SK-N-SH (cell line): Measurements from ENCODE around the gene TRPM3. TPM values are rescaled to one million over a fixed set of nuclear protein-coding genes. Genes with fewer than 3 reads are reported as not detected.

ENCODE experiments used
- CTCF ChIA-PET: fragments of 300-600, 350-600 bp; formaldehyde crosslinking; extraction: SDS; loops from one replicate; lab custom pipeline; 2021; lab: Yijun Ruan, JAX
- POLR2A ChIA-PET: fragments of 350-600 bp; sonication (Branson Sonifier 250); formaldehyde crosslinking; extraction: SDS; loops from one replicate; lab custom pipeline; 2020; ENCODE audit warnings: antibody characterized with exemption, inconsistent platforms; lab: Yijun Ruan, JAX
- DNase-seq: peaks from one replicate; pipeline ENCODE4 v3.0.0; 2012
- H2AFZ ChIP-seq: fragments of 200-600 bp; sonication (generic); 2 replicates; pipeline ENCODE4 v1.8.1; 2016; ENCODE audit warnings: antibody characterized with exemption, mild to moderate bottlenecking, low read depth
- H3F3A ChIP-seq: fragments of 200-600 bp; sonication (generic); replicated peaks from 2 replicates; pipeline ENCODE3; 2016; ENCODE audit warnings: antibody characterized with exemption, mild to moderate bottlenecking; ENCODE audit not compliant: insufficient read depth
- H3K27ac ChIP-seq, 2 experiments: fragments of 200-500 bp in 1 of 2; fragments of 200-600 bp in 1 of 2; sonication (Bioruptor generic) in 1 of 2; sonication (generic), shearing (Covaris generic) in 1 of 2; 2 replicates each; pipeline versions ENCODE4 v1.5.1 to v1.6.1; 2014 to 2016; ENCODE audit warnings: low read depth in 2 of 2, inconsistent platforms in 1 of 2, low read length in 1 of 2, mild to moderate bottlenecking in 1 of 2, mixed read lengths in 1 of 2
- H3K27me3 ChIP-seq: fragments of 200-600 bp; sonication (generic), shearing (Covaris generic); 2 replicates; pipeline ENCODE4 v1.6.1; 2016; ENCODE audit warnings: mixed run types; ENCODE audit not compliant: insufficient read depth
- H3K36me3 ChIP-seq, 2 experiments: fragments of 200-500 bp in 1 of 2; fragments of 200-600 bp in 1 of 2; sonication (Bioruptor generic) in 1 of 2; sonication (generic) in 1 of 2; replicated peaks in 1 of 2; 2 replicates each; pipeline versions ENCODE3 to v1.5.1; 2014 to 2016; ENCODE audit warnings: low read length in 1 of 2, mild to moderate bottlenecking in 1 of 2; ENCODE audit not compliant: insufficient read depth in 2 of 2, control insufficient read depth in 1 of 2
- H3K4me1 ChIP-seq, 2 experiments: fragments of 200-500 bp in 1 of 2; fragments of 200-600 bp in 1 of 2; sonication (Bioruptor generic) in 1 of 2; sonication (generic), shearing (Covaris generic) in 1 of 2; 2 replicates each; pipeline versions ENCODE4 v1.5.1 to v1.6.1; 2014 to 2016; ENCODE audit warnings: low read depth in 1 of 2, low read length in 1 of 2, mixed run types in 1 of 2; ENCODE audit not compliant: insufficient read depth in 2 of 2, control insufficient read depth in 1 of 2
- H3K4me2 ChIP-seq: fragments of 200-600 bp; sonication (generic), shearing (Covaris generic); 2 replicates; pipeline ENCODE4 v1.6.1; 2017; ENCODE audit warnings: mixed run types
- H3K4me3 ChIP-seq, 2 experiments: fragments of 200-500 bp in 1 of 2; fragments of 200-600 bp in 1 of 2; sonication (Bioruptor generic) in 1 of 2; sonication (generic), shearing (Covaris generic) in 1 of 2; 2 replicates each; pipeline versions ENCODE4 v1.5.1 to v1.8.1; 2014 to 2016; ENCODE audit warnings: low read depth in 2 of 2, inconsistent platforms in 1 of 2, low read length in 1 of 2, mild to moderate bottlenecking in 1 of 2, mixed read lengths in 1 of 2, moderate library complexity in 1 of 2
- H3K79me2 ChIP-seq: fragments of 200-600 bp; sonication (generic); 2 replicates; pipeline ENCODE4 v1.8.1; 2017; ENCODE audit warnings: mild to moderate bottlenecking; ENCODE audit not compliant: insufficient read depth
- H3K9ac ChIP-seq: fragments of 200-600 bp; sonication (generic); 2 replicates; pipeline ENCODE4 v1.6.1; 2017; ENCODE audit warnings: mixed run types
- H3K9me2 ChIP-seq: fragments of 200-600 bp; sonication (generic); 2 replicates; pipeline ENCODE4 v1.6.1; 2017; ENCODE audit warnings: mixed run types
- H3K9me3 ChIP-seq: fragments of 200-600 bp; sonication (generic); 2 replicates; pipeline ENCODE4 v1.6.1; 2017; ENCODE audit warnings: mixed run types, mild to moderate bottlenecking, moderate library complexity
- H4K20me1 ChIP-seq: fragments of 200-600 bp; sonication (generic); 2 replicates; pipeline ENCODE4 v1.6.1; 2017; ENCODE audit warnings: mild to moderate bottlenecking, mixed run types; ENCODE audit not compliant: insufficient read depth
- CHD2 ChIP-seq: fragments of 150-350 bp; IDR thresholded peaks from 2 replicates; pipeline ENCODE4 v1.6.1; 2018; ENCODE audit warnings: low read length; ENCODE audit not compliant: partially characterized antibody
- ELF1 ChIP-seq: IDR thresholded peaks from 2 replicates; pipeline ENCODE4 v1.4.0; 2012
- EP300 ChIP-seq, 2 experiments: IDR thresholded peaks; 2 replicates each; pipeline versions ENCODE4 v1.4.0 to v1.6.1; 2012; ENCODE audit warnings: borderline replicate concordance in 1 of 2, low read depth in 1 of 2, low read length in 1 of 2
- FOSL2 ChIP-seq: IDR thresholded peaks from 2 replicates; pipeline ENCODE4 v1.4.0; 2012; ENCODE audit warnings: low read depth, mild to moderate bottlenecking, moderate library complexity, borderline replicate concordance
- FOXJ3 ChIP-seq: sonication (generic); formaldehyde crosslinking; IDR thresholded peaks from 2 replicates; pipeline ENCODE4 v1.5.1; 2020; ENCODE audit warnings: mild to moderate bottlenecking, missing genetic modification reagents
- GATA2 ChIP-seq: sonication (generic); formaldehyde crosslinking; IDR thresholded peaks from 2 replicates; pipeline ENCODE4 v1.5.0; 2020; ENCODE audit warnings: mild to moderate bottlenecking, missing genetic modification reagents
- JUND ChIP-seq: IDR thresholded peaks from 2 replicates; pipeline ENCODE4 v1.4.0; 2012
- MEF2A ChIP-seq: IDR thresholded peaks from 2 replicates; pipeline ENCODE4 v1.4.0; 2012; ENCODE audit warnings: low read depth, borderline replicate concordance
- MXI1 ChIP-seq: IDR thresholded peaks from 2 replicates; pipeline ENCODE4 v1.6.1; 2012; ENCODE audit warnings: mild to moderate bottlenecking, low read depth, low read length, improper control_type of control experiment
- NRF1 ChIP-seq: IDR thresholded peaks from 2 replicates; pipeline ENCODE4 v1.6.1; 2012; ENCODE audit warnings: low read depth, mild to moderate bottlenecking, low read length
- RAD21 ChIP-seq: IDR thresholded peaks from 2 replicates; pipeline ENCODE4 v1.6.1; 2012; ENCODE audit warnings: mild to moderate bottlenecking, low read length
- RCOR1 ChIP-seq: fragments of 150-350 bp; IDR thresholded peaks from 2 replicates; pipeline ENCODE4 v1.6.1; 2017; ENCODE audit warnings: antibody characterized with exemption, low read length
- RXRA ChIP-seq: IDR thresholded peaks from 2 replicates; pipeline ENCODE4 v1.4.0; 2012; ENCODE audit warnings: low read depth, mild to moderate bottlenecking, borderline replicate concordance
- SIN3A ChIP-seq: IDR thresholded peaks from 2 replicates; pipeline ENCODE4 v1.6.1; 2012; ENCODE audit warnings: low read depth, mild to moderate bottlenecking, low read length, moderate library complexity, borderline replicate concordance
- SMC3 ChIP-seq: IDR thresholded peaks from 2 replicates; pipeline ENCODE4 v1.6.1; 2012; ENCODE audit warnings: low read depth, low read length, improper control_type of control experiment
- TAF1 ChIP-seq: IDR thresholded peaks from 2 replicates; pipeline ENCODE4 v1.6.1; 2012; ENCODE audit warnings: low read depth, mild to moderate bottlenecking, low read length, moderate library complexity, borderline replicate concordance
- YY1 ChIP-seq: IDR thresholded peaks from 2 replicates; pipeline ENCODE4 v1.4.0; 2012; ENCODE audit warnings: low read depth, mild to moderate bottlenecking
- WGBS: methylation state at CpG from one replicate; pipeline ENCODE4 v1.1.6; 2017; ENCODE audit warnings: low lambda C conversion rate; 5-methylcytosine and 5-hydroxymethylcytosine counted together
- polyA plus RNA-seq, 3 experiments: library from polyadenylated mRNA; depleted of rRNA; stranded (reverse); fragments of >200 nt; gene quantifications; 2 replicates each; pipeline ENCODE4 v1.2.3, GENCODE V29; 2012
- TF ChIP-seq, protein P1 (sequence below): fragments of 200-600 bp; sonication (generic); IDR thresholded peaks from 2 replicates; pipeline ENCODE4 v1.6.1; 2017; ENCODE audit warnings: antibody characterized with exemption, mild to moderate bottlenecking, moderate library complexity
- TF ChIP-seq, protein P2 (sequence below): IDR thresholded peaks from 2 replicates; pipeline ENCODE4; 2012
- TF ChIP-seq, protein P3 (sequence below): fragments of 150-350 bp; IDR thresholded peaks from 2 replicates; pipeline ENCODE4 v1.6.1; 2017; ENCODE audit warnings: antibody characterized with exemption, low read length, low read depth, borderline replicate concordance
- TF ChIP-seq, protein P4 (sequence below): IDR thresholded peaks from 2 replicates; pipeline ENCODE4 v1.6.1; 2012; ENCODE audit warnings: mild to moderate bottlenecking, low read depth, low read length, moderate library complexity
- TF ChIP-seq, protein P5 (sequence below): IDR thresholded peaks from 2 replicates; pipeline ENCODE4 v1.4.0; 2012; ENCODE audit warnings: low read depth, borderline replicate concordance

The TRPM3 gene
- polyA plus RNA-seq, 1 of the 3 experiments (the other 2 are of a cell fraction): not detected

DNA sequence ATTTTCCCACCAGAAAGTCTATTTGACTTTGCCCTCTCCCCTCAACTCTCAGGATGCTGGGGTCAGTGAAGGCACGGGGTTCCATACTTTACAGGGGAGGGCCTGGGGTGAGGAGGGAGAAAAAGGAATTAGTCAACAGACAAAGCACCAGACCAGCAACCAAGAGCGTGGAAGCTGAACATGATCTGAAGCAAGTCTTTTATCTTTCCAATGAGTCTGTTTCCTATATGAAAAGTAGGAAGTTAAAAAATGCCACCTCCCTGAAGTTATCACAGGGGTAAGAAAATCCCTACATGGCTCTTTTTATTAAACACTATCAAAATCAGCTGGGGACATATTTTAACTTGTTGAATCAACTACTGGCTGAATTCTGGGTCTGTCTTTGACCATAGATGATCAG is 337.0 kb downstream of the TRPM3 start:
- 4% methylated on average over 2 of the region's 2 CpGs for WGBS
- H2AFZ ChIP-seq: no peak overlapping the region
- no peaks in the 10 kb centered on the region for H3K4me1 ChIP-seq
- H3F3A ChIP-seq: no peaks in the 10 kb centered on the region
- H3K79me2 ChIP-seq: no peaks in the 10 kb centered on the region
- POLR2A ChIA-PET: no interaction called here
- no peak for DNase-seq
- peaks cover 9% of the 10 kb centered on the region; the same call in 1 of the 2 replicates for H3K27me3 ChIP-seq
- CTCF ChIA-PET: interaction anchor here (0.9 kb wide), 1 partner anchor 34 kb away, joined by 3 read pairs; no protein-coding TSS in a partner anchor
- H3K9me2 ChIP-seq: no peaks in the 10 kb centered on the region
- TF ChIP-seq, protein P1, sequence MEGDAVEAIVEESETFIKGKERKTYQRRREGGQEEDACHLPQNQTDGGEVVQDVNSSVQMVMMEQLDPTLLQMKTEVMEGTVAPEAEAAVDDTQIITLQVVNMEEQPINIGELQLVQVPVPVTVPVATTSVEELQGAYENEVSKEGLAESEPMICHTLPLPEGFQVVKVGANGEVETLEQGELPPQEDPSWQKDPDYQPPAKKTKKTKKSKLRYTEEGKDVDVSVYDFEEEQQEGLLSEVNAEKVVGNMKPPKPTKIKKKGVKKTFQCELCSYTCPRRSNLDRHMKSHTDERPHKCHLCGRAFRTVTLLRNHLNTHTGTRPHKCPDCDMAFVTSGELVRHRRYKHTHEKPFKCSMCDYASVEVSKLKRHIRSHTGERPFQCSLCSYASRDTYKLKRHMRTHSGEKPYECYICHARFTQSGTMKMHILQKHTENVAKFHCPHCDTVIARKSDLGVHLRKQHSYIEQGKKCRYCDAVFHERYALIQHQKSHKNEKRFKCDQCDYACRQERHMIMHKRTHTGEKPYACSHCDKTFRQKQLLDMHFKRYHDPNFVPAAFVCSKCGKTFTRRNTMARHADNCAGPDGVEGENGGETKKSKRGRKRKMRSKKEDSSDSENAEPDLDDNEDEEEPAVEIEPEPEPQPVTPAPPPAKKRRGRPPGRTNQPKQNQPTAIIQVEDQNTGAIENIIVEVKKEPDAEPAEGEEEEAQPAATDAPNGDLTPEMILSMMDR: no peak
- TF ChIP-seq MXI1 (no peak), YY1 (no peak), FOSL2 (no peak), FOXJ3 (CRISPR knock-in tag) (no peak), EP300 (IDR thresholded peaks at IDR 0.05; ENCODE audit: borderline replicate concordance in 1 of 2, low read depth in 1 of 2, low read length in 1 of 2) (no peak), SMC3 (no peak), NRF1 (no peak), MEF2A (no peak), GATA2 (CRISPR knock-in tag) (no peak), JUND (no peak)
- TF ChIP-seq, protein P2, sequence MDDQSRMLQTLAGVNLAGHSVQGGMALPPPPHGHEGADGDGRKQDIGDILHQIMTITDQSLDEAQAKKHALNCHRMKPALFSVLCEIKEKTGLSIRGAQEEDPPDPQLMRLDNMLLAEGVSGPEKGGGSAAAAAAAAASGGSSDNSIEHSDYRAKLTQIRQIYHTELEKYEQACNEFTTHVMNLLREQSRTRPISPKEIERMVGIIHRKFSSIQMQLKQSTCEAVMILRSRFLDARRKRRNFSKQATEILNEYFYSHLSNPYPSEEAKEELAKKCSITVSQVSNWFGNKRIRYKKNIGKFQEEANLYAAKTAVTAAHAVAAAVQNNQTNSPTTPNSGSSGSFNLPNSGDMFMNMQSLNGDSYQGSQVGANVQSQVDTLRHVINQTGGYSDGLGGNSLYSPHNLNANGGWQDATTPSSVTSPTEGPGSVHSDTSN: no peak
- TF ChIP-seq, protein P3, sequence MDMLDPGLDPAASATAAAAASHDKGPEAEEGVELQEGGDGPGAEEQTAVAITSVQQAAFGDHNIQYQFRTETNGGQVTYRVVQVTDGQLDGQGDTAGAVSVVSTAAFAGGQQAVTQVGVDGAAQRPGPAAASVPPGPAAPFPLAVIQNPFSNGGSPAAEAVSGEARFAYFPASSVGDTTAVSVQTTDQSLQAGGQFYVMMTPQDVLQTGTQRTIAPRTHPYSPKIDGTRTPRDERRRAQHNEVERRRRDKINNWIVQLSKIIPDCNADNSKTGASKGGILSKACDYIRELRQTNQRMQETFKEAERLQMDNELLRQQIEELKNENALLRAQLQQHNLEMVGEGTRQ: no peak
- H3K36me3 ChIP-seq: no peaks in the 10 kb centered on the region
- H3K27ac ChIP-seq: no peak overlapping the region
- H3K9ac ChIP-seq: no peak overlapping the region
- H3K9me3 ChIP-seq: no peaks in the 10 kb centered on the region
- H4K20me1 ChIP-seq: no peaks in the 10 kb centered on the region
- peak overlapping the region; percentile 29; the same call in 1 of the 2 replicates for H3K4me2 ChIP-seq
- H3K4me3 ChIP-seq: no peak overlapping the region

DNA sequence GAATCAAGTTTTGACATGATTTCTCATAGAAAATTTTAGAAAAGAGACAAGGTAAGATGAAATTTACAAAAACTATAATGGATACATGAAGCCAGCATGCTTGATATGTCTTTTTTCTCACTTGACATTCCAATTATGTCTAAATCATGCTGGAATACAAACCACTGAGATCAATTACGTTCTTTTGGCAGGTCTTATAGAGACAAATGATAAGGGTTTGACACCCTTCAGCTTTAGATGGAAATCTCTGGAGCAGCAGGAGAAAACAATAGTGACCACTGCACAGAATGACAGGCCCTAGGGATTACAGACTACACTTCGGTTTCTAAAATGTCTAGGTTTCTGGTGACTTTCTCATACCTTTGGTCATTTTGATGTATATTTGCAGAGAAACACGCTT is 342.9 kb downstream of the TRPM3 start:
- DNase-seq: no peak
- H3F3A ChIP-seq: no peaks in the 10 kb centered on the region
- ChIA-PET POLR2A (no interaction called here), CTCF (no interaction called here)
- no peak overlapping the region for H3K27ac ChIP-seq
- H4K20me1 ChIP-seq: no peaks in the 10 kb centered on the region
- H3K4me1 ChIP-seq: no peaks in the 10 kb centered on the region
- H3K9me2 ChIP-seq: no peaks in the 10 kb centered on the region
- 3% methylated on average over 3 of the region's 3 CpGs for WGBS
- no peaks in the 10 kb centered on the region for H3K9me3 ChIP-seq
- no peaks in the 10 kb centered on the region; the same call in 1 of the 2 replicates for H3K27me3 ChIP-seq
- H2AFZ ChIP-seq: no peak overlapping the region
- no peaks in the 10 kb centered on the region for H3K79me2 ChIP-seq
- no peak overlapping the region for H3K9ac ChIP-seq
- no peaks in the 10 kb centered on the region for H3K36me3 ChIP-seq
- H3K4me3 ChIP-seq: no peak overlapping the region
- H3K4me2 ChIP-seq: no peak overlapping the region
- TF ChIP-seq, protein P4, sequence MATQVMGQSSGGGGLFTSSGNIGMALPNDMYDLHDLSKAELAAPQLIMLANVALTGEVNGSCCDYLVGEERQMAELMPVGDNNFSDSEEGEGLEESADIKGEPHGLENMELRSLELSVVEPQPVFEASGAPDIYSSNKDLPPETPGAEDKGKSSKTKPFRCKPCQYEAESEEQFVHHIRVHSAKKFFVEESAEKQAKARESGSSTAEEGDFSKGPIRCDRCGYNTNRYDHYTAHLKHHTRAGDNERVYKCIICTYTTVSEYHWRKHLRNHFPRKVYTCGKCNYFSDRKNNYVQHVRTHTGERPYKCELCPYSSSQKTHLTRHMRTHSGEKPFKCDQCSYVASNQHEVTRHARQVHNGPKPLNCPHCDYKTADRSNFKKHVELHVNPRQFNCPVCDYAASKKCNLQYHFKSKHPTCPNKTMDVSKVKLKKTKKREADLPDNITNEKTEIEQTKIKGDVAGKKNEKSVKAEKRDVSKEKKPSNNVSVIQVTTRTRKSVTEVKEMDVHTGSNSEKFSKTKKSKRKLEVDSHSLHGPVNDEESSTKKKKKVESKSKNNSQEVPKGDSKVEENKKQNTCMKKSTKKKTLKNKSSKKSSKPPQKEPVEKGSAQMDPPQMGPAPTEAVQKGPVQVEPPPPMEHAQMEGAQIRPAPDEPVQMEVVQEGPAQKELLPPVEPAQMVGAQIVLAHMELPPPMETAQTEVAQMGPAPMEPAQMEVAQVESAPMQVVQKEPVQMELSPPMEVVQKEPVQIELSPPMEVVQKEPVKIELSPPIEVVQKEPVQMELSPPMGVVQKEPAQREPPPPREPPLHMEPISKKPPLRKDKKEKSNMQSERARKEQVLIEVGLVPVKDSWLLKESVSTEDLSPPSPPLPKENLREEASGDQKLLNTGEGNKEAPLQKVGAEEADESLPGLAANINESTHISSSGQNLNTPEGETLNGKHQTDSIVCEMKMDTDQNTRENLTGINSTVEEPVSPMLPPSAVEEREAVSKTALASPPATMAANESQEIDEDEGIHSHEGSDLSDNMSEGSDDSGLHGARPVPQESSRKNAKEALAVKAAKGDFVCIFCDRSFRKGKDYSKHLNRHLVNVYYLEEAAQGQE: no peak
- TF ChIP-seq RCOR1: no peak
- TF ChIP-seq CHD2: no peak
- TF ChIP-seq SIN3A: no peak
- TF ChIP-seq YY1: no peak
- no peak for TF ChIP-seq TAF1
- TF ChIP-seq, protein P5, sequence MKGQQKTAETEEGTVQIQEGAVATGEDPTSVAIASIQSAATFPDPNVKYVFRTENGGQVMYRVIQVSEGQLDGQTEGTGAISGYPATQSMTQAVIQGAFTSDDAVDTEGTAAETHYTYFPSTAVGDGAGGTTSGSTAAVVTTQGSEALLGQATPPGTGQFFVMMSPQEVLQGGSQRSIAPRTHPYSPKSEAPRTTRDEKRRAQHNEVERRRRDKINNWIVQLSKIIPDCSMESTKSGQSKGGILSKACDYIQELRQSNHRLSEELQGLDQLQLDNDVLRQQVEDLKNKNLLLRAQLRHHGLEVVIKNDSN: no peak
- TF ChIP-seq ELF1: no peak
- TF ChIP-seq GATA2 (CRISPR knock-in tag): no peak
- no peak for TF ChIP-seq RXRA
- no peak for TF ChIP-seq MEF2A
- TF ChIP-seq RAD21: no peak
